Stimulated activated CD4-positive, alpha-beta T cell treated with anti-CD3 and anti-CD28 coated beads, Interleukin-15, amount 100 ng/mL, for 48 hours (primary cell): ENCODE measurements around the gene TOLLIP.
"Not testable (repeated sequence)": the region's sequence is repeated elsewhere in the genome, so short reads cannot be mapped to it uniquely, and the experiment has no call there.

Experiments used
- DNase-seq, 2 donors: peaks; one replicate each; pipeline ENCODE4 v3.0.0-alpha.2; 2020; ENCODE audit warnings: low read depth in 2 of 2

The TOLLIP gene

GRCh38 chr11:1246301-1246700 lies 63.1 kb downstream of the TOLLIP start:
- not testable (repeated sequence) for DNase-seq

GRCh38 chr11:1245717-1246116 lies 63.7 kb downstream of the TOLLIP start:
- DNase-seq = not testable (repeated sequence)

GRCh38 chr11:1244557-1244956 lies 64.9 kb downstream of the TOLLIP start:
- DNase-seq = not testable (repeated sequence)

- not testable (repeated sequence) for DNase-seq
Observed at GRCh38 chr11:1243521-1243920, 65.9 kb downstream of the TOLLIP start.

- not testable (repeated sequence) for DNase-seq
Observed at GRCh38 chr11:1242751-1243150, 66.7 kb downstream of the TOLLIP start.

- no peak for DNase-seq
Observed at GRCh38 chr11:1242289-1242688, 67.1 kb downstream of the TOLLIP start.

- no peak for DNase-seq
Observed at GRCh38 chr11:1241706-1242105, 67.7 kb downstream of the TOLLIP start.

- no peak for DNase-seq
Observed at GRCh38 chr11:1240771-1241170, 68.7 kb downstream of the TOLLIP start.

GRCh38 chr11:1239596-1240205 lies 69.7 kb downstream of the TOLLIP start:
- DNase-seq = no peak

GRCh38 chr11:1238767-1239595 lies 70.5 kb downstream of the TOLLIP start:
- DNase-seq = no peak

GRCh38 chr11:1237851-1238250 lies 71.6 kb downstream of the TOLLIP start:
- DNase-seq = no peak

- no peak for DNase-seq
Observed at GRCh38 chr11:1237128-1237580, 72.3 kb downstream of the TOLLIP start.

- DNase-seq = no peak
Observed at GRCh38 chr11:1236316-1237127, 72.9 kb downstream of the TOLLIP start.

- no peak for DNase-seq
Observed at GRCh38 chr11:1235901-1236315, 73.5 kb downstream of the TOLLIP start.

- DNase-seq = no peak
Observed at GRCh38 chr11:1235306-1235900, 74.0 kb downstream of the TOLLIP start.

GRCh38 chr11:1234771-1235305 lies 74.6 kb downstream of the TOLLIP start:
- no peak for DNase-seq

- DNase-seq = no peak
Observed at GRCh38 chr11:1234054-1234720, 75.2 kb downstream of the TOLLIP start.

- no peak for DNase-seq
Observed at GRCh38 chr11:1233351-1234053, 75.9 kb downstream of the TOLLIP start.

- no peak for DNase-seq
Observed at GRCh38 chr11:1232883-1233321, 76.5 kb downstream of the TOLLIP start.
